ENCODE results near the gene P3R3URF. TPM values are rescaled to one million over a fixed set of nuclear protein-coding genes. Genes with fewer than 3 reads are reported as not detected.

The P3R3URF gene
- total RNA-seq, 1 experiment from 2014 or later = not detected

DNA sequence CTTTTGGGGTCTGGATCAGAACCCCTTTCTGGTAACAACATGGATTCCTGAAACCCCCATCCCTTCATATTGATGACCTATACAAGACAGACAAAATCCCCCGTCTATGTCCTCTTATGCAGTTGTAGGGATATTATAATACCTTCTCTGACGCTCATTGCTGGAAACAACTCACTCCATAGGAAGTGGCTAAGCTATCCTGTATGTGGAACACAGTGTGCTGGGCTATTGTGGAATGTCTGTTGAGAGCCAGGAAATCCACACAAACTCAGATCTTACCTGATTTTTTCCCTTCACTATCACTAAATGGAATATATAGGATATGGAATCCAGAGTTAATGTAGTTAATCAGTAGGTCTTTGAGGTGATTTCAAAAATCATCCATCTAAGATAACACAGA is 26.2 kb downstream of the P3R3URF start:
- Histone ChIP-seq H3K27me3 (ENCODE audit: insufficient read depth, low read depth) (no peaks in the 10 kb centered on the region), H3K36me3 (ENCODE audit: low read depth) (no peaks in the 10 kb centered on the region), H4K20me1 (ENCODE audit: insufficient read depth) (no peaks in the 10 kb centered on the region), H2AFZ (no peak overlapping the region), H3F3A (ENCODE audit: insufficient read depth, low read depth) (no peaks in the 10 kb centered on the region), H3K9me3 (ENCODE audit: insufficient read depth, low read depth) (no peaks in the 10 kb centered on the region), H3K79me2 (ENCODE audit: low read depth) (no peaks in the 10 kb centered on the region), H3K4me1 (replicated peaks; ENCODE audit: insufficient read depth) (peaks cover 3% of the 10 kb centered on the region; the same call in 1 of the 2 replicates), H3K27ac (no peak overlapping the region), H3K4me2 (no peak overlapping the region), H3K9me2 (ENCODE audit: insufficient read depth) (no peaks in the 10 kb centered on the region), H3K4me3 (no peak overlapping the region)
- intact Hi-C loops (cut with micrococcal nuclease; ENCODE audit: unreplicated experiment) = no loop called here
- TF ChIP-seq EZH2 (IDR thresholded peaks at IDR 0.05; ENCODE audit: low read depth) = no peak
- TF ChIP-seq, protein P1, sequence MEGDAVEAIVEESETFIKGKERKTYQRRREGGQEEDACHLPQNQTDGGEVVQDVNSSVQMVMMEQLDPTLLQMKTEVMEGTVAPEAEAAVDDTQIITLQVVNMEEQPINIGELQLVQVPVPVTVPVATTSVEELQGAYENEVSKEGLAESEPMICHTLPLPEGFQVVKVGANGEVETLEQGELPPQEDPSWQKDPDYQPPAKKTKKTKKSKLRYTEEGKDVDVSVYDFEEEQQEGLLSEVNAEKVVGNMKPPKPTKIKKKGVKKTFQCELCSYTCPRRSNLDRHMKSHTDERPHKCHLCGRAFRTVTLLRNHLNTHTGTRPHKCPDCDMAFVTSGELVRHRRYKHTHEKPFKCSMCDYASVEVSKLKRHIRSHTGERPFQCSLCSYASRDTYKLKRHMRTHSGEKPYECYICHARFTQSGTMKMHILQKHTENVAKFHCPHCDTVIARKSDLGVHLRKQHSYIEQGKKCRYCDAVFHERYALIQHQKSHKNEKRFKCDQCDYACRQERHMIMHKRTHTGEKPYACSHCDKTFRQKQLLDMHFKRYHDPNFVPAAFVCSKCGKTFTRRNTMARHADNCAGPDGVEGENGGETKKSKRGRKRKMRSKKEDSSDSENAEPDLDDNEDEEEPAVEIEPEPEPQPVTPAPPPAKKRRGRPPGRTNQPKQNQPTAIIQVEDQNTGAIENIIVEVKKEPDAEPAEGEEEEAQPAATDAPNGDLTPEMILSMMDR (conservative IDR thresholded peaks at IDR 0.05) = no peak
- CTCF ChIA-PET = no interaction called here
- no TSS peak for BruUV-seq (replicated peaks)
- DNase-seq = no peak
- POLR2A ChIA-PET (ENCODE audit: unreplicated experiment) = no interaction called here

DNA sequence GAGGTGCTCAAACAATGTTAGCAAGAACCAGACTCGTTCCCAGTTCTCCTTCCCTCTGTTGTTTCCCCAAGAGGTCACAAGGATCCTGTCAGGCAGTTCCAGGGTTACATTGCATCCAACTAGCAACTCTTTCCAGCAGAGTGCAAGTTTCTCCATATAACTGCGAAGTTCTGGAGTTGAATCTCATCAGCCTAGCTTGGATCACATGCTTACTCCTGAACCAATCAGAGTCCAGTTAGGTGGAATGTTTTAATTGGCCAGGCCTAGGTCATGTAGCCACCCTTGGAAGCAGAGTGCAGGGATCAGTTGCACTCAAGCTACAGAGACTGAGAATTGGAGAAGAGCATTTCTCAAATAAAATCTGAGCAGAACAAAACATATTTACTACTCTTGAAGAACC is 28.0 kb downstream of the P3R3URF start:
- no peak for TF ChIP-seq EZH2 (IDR thresholded peaks at IDR 0.05; ENCODE audit: low read depth)
- TF ChIP-seq, protein P1 (conservative IDR thresholded peaks at IDR 0.05) = no peak
- Histone ChIP-seq H3K79me2 (ENCODE audit: low read depth) (no peaks in the 10 kb centered on the region), H3K4me3 (no peak overlapping the region), H2AFZ (no peak overlapping the region), H3F3A (ENCODE audit: insufficient read depth, low read depth) (no peaks in the 10 kb centered on the region), H3K9me3 (ENCODE audit: insufficient read depth, low read depth) (no peaks in the 10 kb centered on the region), H3K27ac (no peak overlapping the region), H4K20me1 (ENCODE audit: insufficient read depth) (no peaks in the 10 kb centered on the region), H3K36me3 (ENCODE audit: low read depth) (no peaks in the 10 kb centered on the region), H3K4me2 (no peak overlapping the region), H3K9me2 (ENCODE audit: insufficient read depth) (no peaks in the 10 kb centered on the region), H3K4me1 (replicated peaks; ENCODE audit: insufficient read depth) (no peaks in the 10 kb centered on the region), H3K27me3 (ENCODE audit: insufficient read depth, low read depth) (no peaks in the 10 kb centered on the region)
- BruUV-seq (replicated peaks) = no TSS peak
- ChIA-PET CTCF (no interaction called here), POLR2A (ENCODE audit: unreplicated experiment) (interaction anchor here (0.9 kb wide), 1 partner anchor 11 kb away, joined by 3 read pairs; no protein-coding TSS in a partner anchor)
- no peak for DNase-seq
- intact Hi-C loops (cut with micrococcal nuclease; ENCODE audit: unreplicated experiment) = no loop called here

DNA sequence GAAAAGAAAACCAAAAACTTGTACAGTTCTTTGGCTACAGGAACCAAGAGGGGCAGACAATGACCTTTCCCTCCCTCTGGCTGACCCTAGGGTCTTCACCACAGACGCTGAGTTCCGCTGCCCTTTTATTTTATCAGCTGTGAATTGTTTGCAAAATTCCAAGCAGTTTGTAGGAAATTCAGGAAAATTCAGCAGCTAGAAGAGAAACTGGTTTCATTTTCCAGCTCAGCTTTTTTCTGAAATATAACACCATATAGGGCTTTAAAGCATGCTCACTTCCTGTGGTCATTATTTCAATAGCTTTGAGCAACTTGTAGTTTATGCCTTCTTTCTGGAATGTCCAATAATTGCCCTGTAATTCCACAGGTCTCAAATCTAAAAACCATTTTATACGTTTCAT is 38.4 kb downstream of the P3R3URF start:
- Histone ChIP-seq H2AFZ (no peak overlapping the region), H3K36me3 (ENCODE audit: low read depth) (no peaks in the 10 kb centered on the region), H3K27me3 (ENCODE audit: insufficient read depth, low read depth) (no peaks in the 10 kb centered on the region), H3F3A (ENCODE audit: insufficient read depth, low read depth) (peaks cover 41% of the 10 kb centered on the region), H3K79me2 (ENCODE audit: low read depth) (peaks cover 9% of the 10 kb centered on the region), H3K9me3 (ENCODE audit: insufficient read depth, low read depth) (no peaks in the 10 kb centered on the region), H3K9me2 (ENCODE audit: insufficient read depth) (no peaks in the 10 kb centered on the region), H3K4me3 (no peak overlapping the region), H4K20me1 (ENCODE audit: insufficient read depth) (no peaks in the 10 kb centered on the region), H3K27ac (no peak overlapping the region), H3K4me2 (peak overlapping the region; percentile 18; the same call in 1 of the 2 replicates), H3K4me1 (replicated peaks; ENCODE audit: insufficient read depth) (peaks cover 58% of the 10 kb centered on the region)
- intact Hi-C loops (cut with micrococcal nuclease; ENCODE audit: unreplicated experiment) = no loop called here
- TF ChIP-seq, protein P1 (conservative IDR thresholded peaks at IDR 0.05) = no peak
- no peak for TF ChIP-seq EZH2 (IDR thresholded peaks at IDR 0.05; ENCODE audit: low read depth)
- no peak for DNase-seq
- ChIA-PET POLR2A (ENCODE audit: unreplicated experiment) (interaction anchor here (0.6 kb wide), 1 partner anchor 10 kb away, joined by 3 read pairs; no protein-coding TSS in a partner anchor), CTCF (no interaction called here)
- no TSS peak for BruUV-seq (replicated peaks)
